ENCODE measurements around the gene HADH.

HADH gene

GRCh38 chr4:107978716-107979451 is 10.8 kb upstream of the HADH start:
- no peaks in the 10 kb centered on the region for H3K27me3 Mint-ChIP-seq

GRCh38 chr4:107987916-107988762 is 1.6 kb upstream of the HADH start:
- Mint-ChIP-seq H3K4me1 (peaks cover 35% of the 10 kb centered on the region), H3K36me3 (peaks cover 12% of the 10 kb centered on the region), H3K27me3 (no peaks in the 10 kb centered on the region), H3K27ac (peak overlapping the region; percentile 19), H3K4me3 (no peak overlapping the region), H3K9me3 (no peaks in the 10 kb centered on the region)
- CTCF ChIA-PET, result no interaction called here
- no peak for DNase-seq

More at GRCh38 chr4:107978716-107979451, 10.8 kb upstream of the HADH start:
- no peak overlapping the region for H3K4me3 Mint-ChIP-seq
- DNase-seq, result no peak
- CTCF ChIA-PET, result no interaction called here
- no peak overlapping the region for H3K27ac Mint-ChIP-seq
- peaks cover 12% of the 10 kb centered on the region for H3K9me3 Mint-ChIP-seq
- peaks cover 9% of the 10 kb centered on the region for H3K4me1 Mint-ChIP-seq
- H3K36me3 Mint-ChIP-seq, result peaks cover 9% of the 10 kb centered on the region

- DNase-seq, result no peak
- Mint-ChIP-seq H3K4me3 (no peak overlapping the region), H3K27me3 (no peaks in the 10 kb centered on the region), H3K4me1 (peaks cover 38% of the 10 kb centered on the region), H3K36me3 (peaks cover 13% of the 10 kb centered on the region), H3K9me3 (no peaks in the 10 kb centered on the region), H3K27ac (peak overlapping the region; percentile 19)
- CTCF ChIA-PET, result no interaction called here
Observed at GRCh38 chr4:107988763-107989035, 990 bp upstream of the HADH start.

GRCh38 chr4:107989162-107989536 is 540 bp upstream of the HADH start:
- no peaks in the 10 kb centered on the region for H3K9me3 Mint-ChIP-seq
- H3K4me3 Mint-ChIP-seq, result peak overlapping the region; percentile 95
- no peaks in the 10 kb centered on the region for H3K27me3 Mint-ChIP-seq
- CTCF ChIA-PET, result no interaction called here
- peaks cover 13% of the 10 kb centered on the region for H3K36me3 Mint-ChIP-seq
- peaks cover 41% of the 10 kb centered on the region for H3K4me1 Mint-ChIP-seq
- H3K27ac Mint-ChIP-seq, result peak overlapping the region; percentile 89
- DNase-seq, result no peak

GRCh38 chr4:107991945-107992630 is 2.4 kb downstream of the HADH start:
- DNase-seq, result no peak
- CTCF ChIA-PET, result interaction anchor here (0.9 to 3.1 kb wide), 2 partner anchors 9 to 12 kb away, joined by 3 to 11 read pairs; no protein-coding TSS in a partner anchor
- Mint-ChIP-seq H3K27ac (no peak overlapping the region), H3K4me1 (peaks cover 54% of the 10 kb centered on the region), H3K4me3 (peak overlapping the region; percentile 95), H3K27me3 (no peaks in the 10 kb centered on the region), H3K9me3 (no peaks in the 10 kb centered on the region), H3K36me3 (peaks cover 31% of the 10 kb centered on the region)

GRCh38 chr4:107993969-107994368 is 4.3 kb downstream of the HADH start:
- CTCF ChIA-PET, result interaction anchor here (0.5 to 1.6 kb wide), 2 partner anchors 9 to 579 kb away, joined by 4 read pairs; no protein-coding TSS in a partner anchor

GRCh38 chr4:107994894-107995293 is 5.2 kb downstream of the HADH start:
- Mint-ChIP-seq H3K27ac (no peak overlapping the region), H3K4me3 (no peak overlapping the region), H3K36me3 (peaks cover 50% of the 10 kb centered on the region), H3K27me3 (no peaks in the 10 kb centered on the region), H3K9me3 (no peaks in the 10 kb centered on the region), H3K4me1 (peaks cover 43% of the 10 kb centered on the region)
- CTCF ChIA-PET, result interaction anchor here (1.6 kb wide), 1 partner anchor 8 kb away, joined by 4 read pairs; no protein-coding TSS in a partner anchor
- DNase-seq, result no peak

More at GRCh38 chr4:107993969-107994368, 4.3 kb downstream of the HADH start:
- DNase-seq, result no peak
- H3K27ac Mint-ChIP-seq, result peak overlapping the region; percentile 21
- H3K4me1 Mint-ChIP-seq, result peaks cover 48% of the 10 kb centered on the region
- no peaks in the 10 kb centered on the region for H3K27me3 Mint-ChIP-seq
- H3K9me3 Mint-ChIP-seq, result no peaks in the 10 kb centered on the region
- no peak overlapping the region for H3K4me3 Mint-ChIP-seq
- peaks cover 46% of the 10 kb centered on the region for H3K36me3 Mint-ChIP-seq

- CTCF ChIA-PET, result no interaction called here
- no peak for DNase-seq
- peaks cover 53% of the 10 kb centered on the region for H3K36me3 Mint-ChIP-seq
Observed at GRCh38 chr4:107996949-107997788, 7.5 kb downstream of the HADH start.

GRCh38 chr4:107997794-107998193 is 8.1 kb downstream of the HADH start:
- Mint-ChIP-seq H3K4me1 (peaks cover 28% of the 10 kb centered on the region), H3K36me3 (peaks cover 56% of the 10 kb centered on the region), H3K4me3 (no peak overlapping the region), H3K9me3 (no peaks in the 10 kb centered on the region), H3K27me3 (no peaks in the 10 kb centered on the region), H3K27ac (no peak overlapping the region)
- CTCF ChIA-PET, result no interaction called here
- no peak for DNase-seq

More at GRCh38 chr4:107996949-107997788, 7.5 kb downstream of the HADH start:
- Mint-ChIP-seq H3K4me1 (peaks cover 32% of the 10 kb centered on the region), H3K27me3 (no peaks in the 10 kb centered on the region), H3K9me3 (no peaks in the 10 kb centered on the region), H3K4me3 (no peak overlapping the region), H3K27ac (no peak overlapping the region)

GRCh38 chr4:107999932-108000539 is 10.3 kb downstream of the HADH start:
- DNase-seq, result no peak
- Mint-ChIP-seq H3K36me3 (peaks cover 59% of the 10 kb centered on the region), H3K9me3 (no peaks in the 10 kb centered on the region), H3K27me3 (no peaks in the 10 kb centered on the region), H3K4me3 (no peak overlapping the region), H3K4me1 (peaks cover 25% of the 10 kb centered on the region), H3K27ac (no peak overlapping the region)
- CTCF ChIA-PET, result interaction anchor here (0.7 to 3.5 kb wide), 3 partner anchors 8 to 1684 kb away, joined by 4 to 11 read pairs (median 6); no protein-coding TSS in a partner anchor

- Mint-ChIP-seq H3K27ac (no peak overlapping the region), H3K4me1 (peaks cover 20% of the 10 kb centered on the region), H3K4me3 (no peak overlapping the region), H3K9me3 (no peaks in the 10 kb centered on the region), H3K36me3 (peaks cover 53% of the 10 kb centered on the region), H3K27me3 (no peaks in the 10 kb centered on the region)
- no peak for DNase-seq
- CTCF ChIA-PET, result interaction anchor here (3.5 kb wide), 1 partner anchor 10 kb away, joined by 11 read pairs; no protein-coding TSS in a partner anchor
Observed at GRCh38 chr4:108001540-108002135, 11.9 kb downstream of the HADH start.

GRCh38 chr4:108003982-108004515 is 14.4 kb downstream of the HADH start:
- H3K4me1 Mint-ChIP-seq, result peaks cover 20% of the 10 kb centered on the region
- no peak for DNase-seq
- no peaks in the 10 kb centered on the region for H3K27me3 Mint-ChIP-seq
- H3K36me3 Mint-ChIP-seq, result peaks cover 32% of the 10 kb centered on the region
- peak overlapping the region; percentile 17 for H3K27ac Mint-ChIP-seq
- no peaks in the 10 kb centered on the region for H3K9me3 Mint-ChIP-seq
- no peak overlapping the region for H3K4me3 Mint-ChIP-seq
- CTCF ChIA-PET, result interaction anchor here (1.0 to 1.2 kb wide), 2 partner anchors 12 to 15 kb away, joined by 3 read pairs; no protein-coding TSS in a partner anchor

- peaks cover 32% of the 10 kb centered on the region for H3K36me3 Mint-ChIP-seq
- DNase-seq, result no peak
- H3K9me3 Mint-ChIP-seq, result no peaks in the 10 kb centered on the region
- no peak overlapping the region for H3K27ac Mint-ChIP-seq
- H3K4me1 Mint-ChIP-seq, result peaks cover 20% of the 10 kb centered on the region
- CTCF ChIA-PET, result no interaction called here
- no peak overlapping the region for H3K4me3 Mint-ChIP-seq
- no peaks in the 10 kb centered on the region for H3K27me3 Mint-ChIP-seq
Observed at GRCh38 chr4:108004646-108005045, 15.0 kb downstream of the HADH start.
